NB4 (cell line): ENCODE data around the gene PLEKHM2.

Experiments
- CTCF ChIP-seq: IDR thresholded peaks from one replicate; pipeline ENCODE4 v1.5.1; 2012; ENCODE audit warnings: low read depth, low read length
- POLR2A ChIP-seq: IDR thresholded peaks from 2 replicates; pipeline ENCODE4 v1.6.1; 2011; ENCODE audit warnings: mild to moderate bottlenecking; ENCODE audit not compliant: insufficient read length; ENCODE audit errors: extremely low read depth
- TF ChIP-seq, protein P1 (sequence below): IDR thresholded peaks from 2 replicates; pipeline ENCODE4 v1.6.1; 2011; ENCODE audit warnings: low read depth, low read length

GRCh38 chr1:15680131-15680530 is 4.0 kb upstream of the PLEKHM2 start:
- no peak for TF ChIP-seq CTCF
- TF ChIP-seq POLR2A: no peak
- TF ChIP-seq, protein P1, sequence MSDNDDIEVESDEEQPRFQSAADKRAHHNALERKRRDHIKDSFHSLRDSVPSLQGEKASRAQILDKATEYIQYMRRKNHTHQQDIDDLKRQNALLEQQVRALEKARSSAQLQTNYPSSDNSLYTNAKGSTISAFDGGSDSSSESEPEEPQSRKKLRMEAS: no peak
